HG03045 (cell line): ENCODE measurements around the gene OSBPL5.

Experiments used
- ATAC-seq: cut with Tn5 transposase; IDR thresholded peaks from one replicate; pipeline ENCODE4 v1.9.1; 2021; ENCODE audit warnings: mild to moderate bottlenecking, moderate library complexity; ENCODE audit not compliant: unreplicated experiment

The OSBPL5 gene

DNA sequence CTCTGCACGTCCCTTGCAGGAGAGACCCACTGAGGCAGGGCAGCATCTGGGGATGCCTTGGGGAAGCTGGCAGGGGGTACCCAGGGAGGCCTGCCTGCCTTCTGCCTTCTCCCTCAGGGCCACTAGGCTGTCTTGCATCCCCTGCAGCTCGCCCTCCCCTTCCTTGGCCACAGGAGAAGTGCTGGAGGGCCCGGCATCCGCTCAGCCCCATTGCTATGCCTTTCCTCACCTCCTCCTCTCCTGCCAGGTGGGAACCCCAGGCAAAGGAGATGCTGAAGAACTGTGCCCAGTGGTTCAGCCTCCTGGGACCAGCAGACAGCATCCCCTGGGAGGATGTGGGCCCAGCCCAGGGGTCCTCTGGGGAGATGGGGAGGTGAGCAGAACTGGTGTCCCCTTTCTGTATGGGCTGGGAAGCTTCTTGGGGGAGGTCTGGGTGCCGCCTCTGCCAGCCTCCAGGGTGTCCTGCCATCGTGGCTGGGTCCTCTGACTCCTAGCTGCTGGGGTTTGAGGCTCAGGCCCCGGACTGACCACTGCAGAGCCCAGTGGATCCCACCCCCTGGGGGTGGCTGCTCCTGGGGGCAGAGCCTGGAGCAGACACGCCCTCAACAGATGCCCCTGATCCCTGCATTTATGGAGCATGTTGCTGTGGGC lies 32.9 kb upstream of the OSBPL5 start:
- ATAC-seq, result no peak

DNA sequence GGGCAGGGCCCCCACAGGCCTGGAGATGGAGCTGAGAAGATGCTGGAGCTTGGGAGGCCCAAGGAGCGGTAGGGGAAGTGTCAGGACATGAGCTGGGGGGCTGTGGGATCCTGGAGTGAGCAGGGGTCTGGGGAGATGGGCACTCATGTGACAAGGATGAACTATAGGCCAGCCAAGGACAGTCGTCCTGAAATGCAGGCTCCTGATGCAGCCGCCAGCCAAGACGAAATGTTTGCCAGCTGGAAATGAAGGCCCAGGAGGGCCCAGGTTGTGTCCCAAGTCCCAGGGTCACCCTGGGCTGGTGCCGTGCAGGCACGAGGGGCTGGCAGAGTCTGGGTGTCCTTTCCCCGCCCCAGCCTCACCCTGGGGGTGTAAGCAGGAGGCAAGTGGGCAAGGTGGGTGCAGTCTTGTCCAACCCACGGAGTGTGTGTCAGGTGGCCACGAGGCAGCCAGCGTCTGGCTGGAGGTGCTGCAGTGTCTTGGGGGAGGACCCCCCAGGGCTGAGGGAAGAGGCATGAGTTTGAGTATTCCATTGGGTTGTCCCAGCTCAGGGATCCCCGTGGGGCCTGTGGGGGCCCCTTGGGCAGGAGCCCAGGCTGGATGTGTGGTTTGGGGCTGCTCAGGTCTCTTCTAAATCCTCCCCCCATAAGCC lies 32.1 kb upstream of the OSBPL5 start:
- no peak for ATAC-seq

- no peak for ATAC-seq
These were observed 31.3 kb upstream of the OSBPL5 start for GRCh38 chr11:3196161-3197043.

DNA sequence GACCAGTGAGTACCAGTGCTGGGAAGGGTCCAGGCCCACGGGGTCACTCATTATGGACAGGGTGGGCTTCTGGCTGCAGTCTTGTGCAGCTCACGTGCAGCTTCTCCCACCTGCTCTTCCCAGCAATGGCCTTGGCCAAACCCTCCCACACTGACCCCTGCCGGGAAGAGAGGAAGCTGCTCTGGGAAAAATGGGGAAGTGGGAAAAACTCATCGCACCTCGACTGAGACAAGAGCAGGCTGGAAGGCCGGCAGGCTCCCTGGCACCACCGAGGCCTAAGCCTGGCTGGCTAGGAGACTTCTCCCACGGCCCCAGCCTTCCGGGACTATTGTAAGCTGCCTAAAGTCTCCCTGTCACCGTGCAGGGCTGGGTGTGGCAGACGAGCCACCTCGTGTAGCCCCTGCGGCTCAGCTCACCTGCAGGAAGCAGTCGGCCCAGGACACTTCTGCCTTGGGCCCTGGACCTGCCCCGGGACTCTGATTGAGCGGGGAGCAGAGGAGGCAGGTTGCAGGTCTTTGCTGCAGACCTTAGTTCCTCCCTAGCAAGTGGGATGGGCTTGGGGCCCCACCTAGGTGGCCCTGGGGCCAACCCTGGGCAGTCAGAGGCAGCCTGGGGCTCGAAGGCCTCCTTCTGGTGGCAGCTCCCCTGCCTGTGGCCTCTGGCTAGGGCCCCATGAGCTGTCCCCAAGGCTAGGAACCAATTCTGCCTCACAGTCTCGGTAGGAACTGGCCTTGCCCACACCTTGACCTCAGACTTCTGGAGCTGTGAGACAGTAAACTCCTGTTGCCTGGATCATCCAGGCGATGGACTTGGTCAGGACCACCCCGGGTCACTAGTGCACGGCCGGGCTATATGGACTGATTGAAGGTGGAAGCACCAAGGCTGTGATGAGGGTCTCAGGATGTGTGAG lies 30.4 kb upstream of the OSBPL5 start:
- ATAC-seq, result no peak

DNA sequence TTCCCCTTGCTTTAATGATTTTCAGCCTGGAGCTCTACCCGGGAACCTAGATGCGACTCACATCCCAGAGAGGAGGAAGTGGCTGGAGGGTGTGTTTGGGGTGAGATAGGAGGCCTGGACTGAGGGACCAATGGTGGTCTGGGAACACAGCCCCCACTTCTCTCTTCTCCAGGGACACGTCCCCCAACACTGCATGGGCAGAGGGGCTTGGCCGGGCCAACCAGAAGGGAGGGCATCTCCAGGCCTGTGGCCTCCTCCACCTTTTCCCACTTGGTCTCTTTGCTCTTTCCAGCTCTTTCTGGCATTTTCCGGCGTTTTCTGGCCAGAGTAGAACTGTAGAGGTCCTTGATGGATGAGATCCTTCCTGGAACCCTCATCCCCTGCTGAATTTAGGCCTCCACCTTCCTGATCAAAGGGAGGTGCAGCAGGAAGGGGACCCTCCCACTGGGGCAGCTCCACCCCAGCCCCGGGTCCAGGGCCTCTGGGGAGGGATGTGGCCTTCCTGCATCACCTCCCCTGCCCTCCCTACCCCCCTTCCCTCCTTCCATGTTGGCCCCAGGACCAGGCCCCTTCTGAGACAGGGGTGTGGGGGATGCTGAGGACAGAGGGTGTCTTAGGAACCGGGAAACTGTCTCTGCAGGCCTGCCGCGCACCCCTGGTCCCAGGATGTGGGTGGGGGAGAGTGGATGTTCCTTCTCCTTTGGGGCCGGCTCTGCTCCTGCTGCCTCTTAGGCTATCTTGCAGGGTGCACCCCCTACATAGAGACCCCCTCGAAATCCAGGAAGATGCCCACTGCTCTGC lies 29.1 kb upstream of the OSBPL5 start:
- no peak for ATAC-seq

DNA sequence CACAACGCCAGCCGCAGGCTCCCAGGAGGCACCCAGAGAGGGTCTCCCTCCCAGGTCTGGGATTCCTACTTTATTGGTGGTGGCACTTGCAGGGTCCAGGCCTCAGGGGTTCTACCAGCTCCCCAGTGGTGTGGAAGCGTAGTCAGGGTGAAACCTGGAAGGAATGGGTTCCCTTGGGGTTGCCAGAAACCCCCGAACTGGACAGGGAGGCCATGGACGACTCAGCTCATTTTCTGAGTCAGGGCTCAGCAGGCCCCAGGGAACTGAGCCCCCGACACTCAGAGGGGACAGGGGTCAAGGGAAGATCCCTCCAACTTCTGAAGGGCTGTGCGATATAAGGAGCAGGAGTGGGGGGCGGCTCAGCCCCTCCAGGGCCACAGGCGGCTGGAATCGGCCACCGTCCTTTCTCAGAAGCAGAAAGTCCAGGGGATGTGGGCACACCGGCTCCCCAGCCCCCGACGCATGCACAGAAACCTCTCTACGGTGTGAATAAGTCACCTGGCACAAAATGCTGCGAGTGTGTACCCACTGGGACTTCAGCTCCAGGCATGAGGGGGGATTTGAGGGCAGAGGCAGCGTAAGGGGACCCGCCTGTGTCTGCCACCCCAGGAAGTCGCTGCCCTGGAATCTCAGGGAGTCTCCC lies 28.4 kb upstream of the OSBPL5 start:
- ATAC-seq, result no peak

DNA sequence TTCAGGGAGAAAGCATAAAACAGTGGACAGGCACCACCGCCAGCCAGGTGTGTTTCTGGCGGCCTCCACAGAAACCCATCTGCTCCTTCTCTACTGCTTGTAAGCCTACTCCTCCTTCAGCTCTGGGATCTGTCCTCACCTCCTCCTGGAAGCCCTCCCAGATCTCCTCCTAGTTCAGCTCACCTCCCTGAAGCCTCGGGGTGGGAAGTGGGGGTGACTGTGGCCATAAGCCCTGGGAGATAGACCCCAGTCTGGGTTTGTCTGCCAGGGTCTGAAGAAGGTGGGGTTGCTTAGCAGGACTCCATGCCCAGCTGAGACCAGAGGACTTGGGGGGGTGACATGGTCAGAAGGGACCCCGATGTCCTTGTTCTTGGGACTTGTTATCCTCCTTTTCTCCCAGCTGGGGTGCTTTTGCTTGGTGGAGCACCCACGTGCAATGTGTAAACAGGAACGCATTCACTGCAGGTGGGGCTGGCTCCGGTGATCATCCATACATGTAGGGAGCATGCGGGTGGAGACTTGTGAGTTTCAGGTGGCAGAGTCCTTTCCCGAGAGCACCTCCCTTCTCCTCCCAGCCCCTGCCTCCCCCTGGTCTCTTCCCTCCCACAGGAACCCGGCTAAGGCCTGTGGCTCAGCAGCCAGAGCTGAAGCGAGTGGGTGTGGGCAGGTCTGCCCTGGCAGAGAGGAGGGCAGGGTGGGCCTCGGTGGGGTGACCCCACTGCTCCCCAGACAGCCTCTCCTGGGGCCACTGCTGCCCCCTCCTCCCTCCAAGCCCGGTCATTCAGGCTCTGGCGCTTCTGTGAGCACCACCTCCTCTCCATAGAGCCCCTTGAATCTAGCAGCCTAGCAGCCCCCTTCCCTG lies 27.6 kb upstream of the OSBPL5 start:
- no peak for ATAC-seq

DNA sequence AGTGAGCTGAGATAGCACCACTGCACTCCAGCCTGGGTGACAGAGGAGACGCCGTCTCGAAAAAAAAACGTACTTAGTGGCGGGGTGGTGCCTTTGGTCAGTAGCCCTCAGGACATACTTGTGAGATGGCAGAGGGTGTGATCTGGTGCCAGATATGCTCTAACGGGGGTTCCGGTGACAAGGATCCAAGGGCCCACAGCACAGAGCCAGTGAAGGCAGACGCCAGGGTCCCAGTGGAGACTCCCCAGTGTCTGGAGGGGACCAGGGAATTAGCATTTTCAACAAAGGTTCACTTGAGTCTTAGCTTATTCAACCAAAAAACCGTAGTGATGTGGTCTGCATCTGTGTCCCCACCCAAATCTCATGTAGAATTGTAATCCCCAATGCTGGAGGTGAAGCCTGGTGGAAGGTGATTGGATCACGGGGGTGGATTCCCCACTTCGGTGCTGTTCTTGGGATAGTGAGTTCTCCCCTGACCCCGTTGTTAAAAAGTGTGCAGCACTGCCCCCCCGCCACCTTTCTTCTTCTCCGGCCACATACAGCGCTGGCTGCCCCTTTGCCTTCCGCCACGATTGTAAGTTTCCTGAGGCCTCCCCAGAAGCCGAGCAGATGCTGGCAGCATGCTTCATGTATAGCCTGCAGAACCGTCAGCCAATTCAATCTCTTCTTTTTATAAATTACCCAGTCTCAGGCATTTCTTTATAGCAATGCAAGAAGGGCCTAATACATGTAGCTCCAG lies 26.6 kb upstream of the OSBPL5 start:
- no peak for ATAC-seq

DNA sequence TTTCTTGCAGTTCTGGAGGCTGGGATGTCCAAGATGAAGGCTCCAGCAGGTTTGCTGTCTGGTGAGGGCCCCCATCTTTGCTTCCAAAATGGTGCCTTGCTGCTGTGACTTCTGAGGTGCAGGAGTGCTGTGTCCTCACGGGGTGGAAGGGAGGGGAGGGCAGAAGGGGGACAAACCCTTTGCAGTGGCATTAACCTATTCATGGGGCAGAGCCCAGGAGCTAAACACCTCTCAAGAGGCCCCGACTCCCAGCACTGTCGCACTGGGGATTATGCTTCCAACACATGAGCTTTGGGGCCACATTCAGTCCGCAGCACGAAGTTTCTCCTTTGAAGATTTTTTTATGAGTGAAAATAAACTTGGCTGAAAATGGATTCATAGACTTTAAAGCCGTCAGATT lies 25.5 kb upstream of the OSBPL5 start:
- no peak for ATAC-seq

- ATAC-seq, result no peak
These were observed 24.9 kb upstream of the OSBPL5 start for GRCh38 chr11:3189886-3190583.

DNA sequence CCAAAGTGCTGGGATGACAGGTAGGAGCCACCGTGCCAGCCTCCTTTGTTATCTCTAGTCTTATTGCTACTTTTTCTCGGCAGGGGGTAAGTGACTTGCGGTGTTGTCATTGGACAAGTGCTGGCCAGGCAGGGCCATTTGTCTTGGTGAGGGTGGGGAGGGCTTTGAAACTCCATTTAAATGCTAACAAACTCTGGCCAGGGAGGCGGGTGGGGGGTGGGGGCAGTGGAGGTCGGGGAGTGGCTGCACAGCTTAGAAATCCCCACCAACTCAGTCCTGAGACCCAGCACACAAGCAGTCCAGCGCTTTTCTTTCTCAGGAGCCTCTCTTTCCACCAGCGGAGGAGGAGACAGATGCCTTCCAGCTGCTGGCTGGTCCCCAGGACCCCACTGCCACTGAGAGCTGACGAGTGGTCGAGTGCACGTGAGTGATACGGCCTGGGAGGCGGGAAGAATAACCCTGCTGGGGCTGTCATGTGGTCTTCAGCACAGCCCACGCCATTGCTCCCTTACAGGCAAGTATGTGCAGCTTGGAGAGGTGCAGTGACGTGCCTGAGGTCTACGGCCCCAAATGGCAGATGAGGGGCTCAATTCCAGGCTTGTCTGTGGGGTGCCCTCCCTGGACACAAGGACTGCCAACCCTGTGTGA lies 24.2 kb upstream of the OSBPL5 start:
- ATAC-seq, result no peak

DNA sequence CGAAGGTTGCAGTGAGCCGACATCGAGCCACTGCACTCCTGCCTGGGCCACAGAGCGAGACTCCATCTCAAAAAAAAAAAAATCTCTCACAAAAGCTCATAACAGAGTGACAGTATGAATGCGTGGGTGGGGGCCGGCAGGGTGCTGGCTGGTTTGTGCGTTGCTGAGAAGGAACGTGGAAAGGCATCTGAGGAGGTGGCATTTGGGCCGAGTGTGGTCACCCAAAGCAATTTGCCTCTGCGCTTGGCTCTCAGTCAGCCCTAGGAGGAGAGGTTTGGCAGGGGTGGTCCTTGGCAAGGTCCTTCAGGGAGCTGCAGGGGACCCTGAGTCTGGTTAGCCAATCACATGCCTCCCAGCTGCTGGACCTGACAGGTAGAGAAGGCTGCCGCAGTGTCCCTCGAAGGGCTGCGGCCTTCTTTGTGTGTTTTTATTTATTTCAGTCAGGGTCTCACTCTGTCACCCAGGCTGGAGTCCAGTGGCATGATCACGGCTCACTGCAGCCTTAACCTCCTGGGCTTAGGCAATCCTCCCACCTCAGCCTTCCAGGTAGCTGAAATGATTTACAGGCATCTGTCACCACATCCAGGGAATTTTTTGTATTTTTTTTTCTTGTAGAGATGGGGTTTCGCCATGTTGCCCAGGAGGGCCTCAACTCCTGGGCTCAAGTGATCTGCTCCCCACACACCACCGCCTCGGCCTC lies 23.5 kb upstream of the OSBPL5 start:
- no peak for ATAC-seq

- no peak for ATAC-seq
These were observed 21.2 kb upstream of the OSBPL5 start for GRCh38 chr11:3186166-3186953.

DNA sequence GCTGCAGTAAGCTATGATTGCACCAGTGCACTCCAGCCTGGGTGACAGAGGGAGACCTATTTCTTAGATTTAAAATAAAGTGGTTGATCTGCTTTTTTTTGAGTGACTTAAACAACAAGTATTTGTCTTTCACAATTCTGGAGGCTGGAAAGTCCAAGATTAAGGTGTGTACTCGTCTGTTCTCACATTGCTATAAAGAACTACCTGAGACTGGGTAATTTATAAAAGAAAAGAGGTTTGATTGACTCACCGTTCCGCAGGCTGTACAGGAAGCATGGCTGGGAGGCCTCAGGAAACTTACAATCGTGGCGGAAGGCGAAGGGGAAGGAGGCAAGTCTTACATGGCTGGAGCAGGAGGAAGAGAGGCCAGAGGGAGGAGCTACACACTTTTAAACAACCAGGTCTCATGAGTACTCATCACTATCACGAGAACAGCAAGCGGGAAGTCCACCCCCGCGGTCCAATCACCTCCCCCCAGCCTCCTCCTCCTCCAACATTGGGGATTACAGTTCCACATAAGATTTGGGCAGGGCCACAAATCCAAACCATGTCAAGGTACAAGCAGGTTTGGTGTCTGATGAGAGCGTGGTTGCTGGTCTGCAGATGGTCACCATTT lies 19.7 kb upstream of the OSBPL5 start:
- no peak for ATAC-seq

- no peak for ATAC-seq
These were observed 18.4 kb upstream of the OSBPL5 start for GRCh38 chr11:3183523-3183922.
